Activated CD8-positive, alpha-beta memory T cell treated with anti-CD3 and anti-CD28 coated beads, Interleukin-2, amount 50 U/mL, for 48 hours (primary cell): ENCODE data around the gene ANO6.

Source experiments
- DNase-seq: peaks from one replicate; pipeline ENCODE4 v3.0.0-alpha.2; 2020

Gene ANO6

GRCh38 chr12:45469902-45470301, 254.0 kb downstream of the ANO6 start:
- DNase-seq = no peak

DNA sequence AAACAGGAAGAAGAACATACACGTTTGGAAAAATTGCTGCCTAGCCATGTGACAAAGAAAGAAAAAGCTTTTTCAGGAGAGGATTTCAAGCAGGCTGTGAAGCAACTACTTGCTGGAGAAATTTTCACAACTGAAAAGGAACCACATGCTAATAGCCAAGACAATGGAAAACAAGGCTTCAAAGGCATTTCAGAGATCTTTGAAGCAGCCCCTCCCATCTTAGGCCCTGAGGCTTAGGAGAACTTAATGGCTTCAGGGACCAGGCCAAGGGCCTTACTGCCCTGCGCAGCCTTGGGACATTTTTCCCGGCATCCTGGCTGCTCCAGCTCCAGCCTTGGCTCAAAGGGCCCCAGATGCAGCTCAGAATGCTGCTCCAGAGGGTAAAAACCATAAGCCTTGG, 257.7 kb downstream of the ANO6 start:
- no peak for DNase-seq

DNA sequence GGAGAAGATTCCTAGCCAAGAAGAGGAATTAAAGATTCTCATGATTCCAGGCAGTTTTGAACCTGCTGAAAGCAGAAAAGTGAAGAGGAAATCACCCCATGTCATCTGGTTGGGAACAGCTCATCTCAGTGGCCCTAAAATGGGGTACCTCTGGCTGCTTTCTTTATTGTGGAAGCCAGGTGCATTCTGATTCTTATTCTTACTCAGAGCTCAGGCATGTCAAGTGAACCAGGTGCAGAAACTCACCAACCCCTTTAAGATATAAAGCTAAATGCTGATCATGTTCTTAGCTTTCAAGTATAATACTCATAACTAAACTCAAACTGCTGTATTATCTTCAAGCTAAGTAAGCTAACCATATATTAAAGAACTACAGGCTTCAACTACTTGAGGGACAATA, 259.7 kb downstream of the ANO6 start:
- DNase-seq = no peak

GRCh38 chr12:45477526-45477925, 261.6 kb downstream of the ANO6 start:
- DNase-seq = no peak

- no peak for DNase-seq
These were observed 263.0 kb downstream of the ANO6 start for GRCh38 chr12:45478931-45479330.

GRCh38 chr12:45481746-45482145, 265.9 kb downstream of the ANO6 start:
- DNase-seq = no peak

GRCh38 chr12:45483571-45483970, 267.7 kb downstream of the ANO6 start:
- DNase-seq = no peak
